IMR-90 (cell line): ENCODE measurements around the gene CRYGN. TPM values are rescaled to one million over a fixed set of nuclear protein-coding genes. Genes with fewer than 3 reads are reported as not detected.

Experiments
- ATAC-seq: fragments of 200-7000 bp; cut with Tn5 transposase; 2 replicates; pipeline ENCODE4 v1.9.1; 2020; ENCODE audit warnings: low read depth, mild to moderate bottlenecking, moderate library complexity
- BruUV-seq: library from RNA; stranded (reverse); fragments of 400-500 nt; replicated peaks from 2 replicates; lab custom pipeline; 2021; lab: Mats Ljungman, UMichigan
- CTCF ChIA-PET: fragments of 300-600 bp; formaldehyde crosslinking; extraction: SDS; loops from one replicate; lab custom pipeline; 2021; ENCODE audit warnings: antibody characterized with exemption; lab: Yijun Ruan, JAX
- POLR2A ChIA-PET: fragments of 300-600 bp; sonication (Branson Sonifier 250); formaldehyde crosslinking; loops from one replicate; lab custom pipeline; 2022; ENCODE audit warnings: antibody characterized with exemption; ENCODE audit not compliant: unreplicated experiment; lab: Charles Lee
- DNase-seq: peaks from one replicate; pipeline ENCODE4 v3.0.0; 2013
- H2AFZ ChIP-seq: replicated peaks from 2 replicates; pipeline ENCODE3; 2013; ENCODE audit warnings: low read length, mild to moderate bottlenecking; ENCODE audit not compliant: poor library complexity
- H2AK5ac ChIP-seq: 2 replicates; pipeline ENCODE4 v1.6.1; 2013; ENCODE audit warnings: low read depth, low read length, inconsistent platforms
- H2AK9ac ChIP-seq: replicated peaks from 2 replicates; pipeline ENCODE3; 2013; ENCODE audit warnings: mild to moderate bottlenecking, low read depth, low read length, moderate library complexity; ENCODE audit not compliant: poor library complexity
- H2BK120ac ChIP-seq: 2 replicates; pipeline ENCODE4 v1.6.1; 2013; ENCODE audit warnings: low read depth, low read length, inconsistent platforms
- H2BK15ac ChIP-seq: 3 replicates; pipeline ENCODE4 v1.6.1; 2013; ENCODE audit warnings: low read depth, low read length, inconsistent platforms
- H2BK20ac ChIP-seq: 2 replicates; pipeline ENCODE4 v1.6.1; 2013; ENCODE audit warnings: low read depth, mild to moderate bottlenecking, inconsistent platforms, low read length, moderate library complexity
- H2BK5ac ChIP-seq: 2 replicates; pipeline ENCODE4 v1.6.1; 2013; ENCODE audit warnings: mild to moderate bottlenecking, low read depth, low read length, inconsistent platforms; ENCODE audit not compliant: poor library complexity, severe bottlenecking
- H3K14ac ChIP-seq: replicated peaks from 2 replicates; pipeline ENCODE4 v1.6.1; 2013; ENCODE audit warnings: low read depth, low read length, inconsistent platforms
- H3K18ac ChIP-seq: 2 replicates; pipeline ENCODE4 v1.6.1; 2013; ENCODE audit warnings: low read depth, low read length, control low read depth
- H3K23ac ChIP-seq: 2 replicates; pipeline ENCODE4 v1.6.1; 2013; ENCODE audit warnings: low read depth, low read length, inconsistent platforms
- H3K27ac ChIP-seq: 2 replicates; pipeline ENCODE4 v1.5.1; 2013; ENCODE audit warnings: mild to moderate bottlenecking, control low read depth, low read length; ENCODE audit not compliant: insufficient read depth
- H3K27me3 ChIP-seq: 2 replicates; pipeline ENCODE4 v1.6.1; 2013; ENCODE audit warnings: low read length; ENCODE audit not compliant: control insufficient read depth, insufficient read depth
- H3K36me3 ChIP-seq: 2 replicates; pipeline ENCODE4 v1.6.1; 2013; ENCODE audit warnings: low read length, mixed read lengths; ENCODE audit not compliant: control insufficient read depth, insufficient read depth
- H3K4ac ChIP-seq: 2 replicates; pipeline ENCODE4 v1.6.1; 2013; ENCODE audit warnings: low read depth, low read length, inconsistent platforms
- H3K4me1 ChIP-seq: 2 replicates; pipeline ENCODE4 v1.6.1; 2013; ENCODE audit warnings: low read length, mixed read lengths; ENCODE audit not compliant: control insufficient read depth, insufficient read depth
- H3K4me2 ChIP-seq: 2 replicates; pipeline ENCODE4 v1.6.1; 2013; ENCODE audit warnings: low read depth, mild to moderate bottlenecking, control low read depth, low read length, moderate library complexity
- H3K4me3 ChIP-seq: 2 replicates; pipeline ENCODE4 v1.5.1; 2013; ENCODE audit warnings: low read depth, mild to moderate bottlenecking, control low read depth, low read length, moderate library complexity; ENCODE audit not compliant: insufficient read depth
- H3K56ac ChIP-seq: 2 replicates; pipeline ENCODE4 v1.6.1; 2013; ENCODE audit warnings: low read length, inconsistent platforms; ENCODE audit not compliant: insufficient read depth; ENCODE audit errors: extremely low read depth
- H3K79me1 ChIP-seq, 2 experiments: 2 replicates each; pipeline ENCODE4 v1.6.1; 2013; ENCODE audit warnings: low read length in 2 of 2, inconsistent platforms in 1 of 2, low read depth in 1 of 2
- H3K9ac ChIP-seq: 2 replicates; pipeline ENCODE4 v1.6.1; 2013; ENCODE audit warnings: low read depth, low read length, control low read depth
- H3K9me1 ChIP-seq: 2 replicates; pipeline ENCODE4 v1.6.1; 2013; ENCODE audit warnings: low read length, inconsistent platforms; ENCODE audit not compliant: insufficient read depth
- H3K9me3 ChIP-seq: 2 replicates; pipeline ENCODE4 v1.6.1; 2013; ENCODE audit warnings: low read length; ENCODE audit not compliant: control insufficient read depth, insufficient read depth
- H4K20me1 ChIP-seq: 2 replicates; pipeline ENCODE4 v1.6.1; 2013; ENCODE audit warnings: low read length, inconsistent platforms; ENCODE audit not compliant: insufficient read depth
- H4K5ac ChIP-seq: 2 replicates; pipeline ENCODE4 v1.6.1; 2013; ENCODE audit warnings: mild to moderate bottlenecking, low read depth, low read length, control low read depth
- H4K8ac ChIP-seq, 2 experiments: 2 replicates each; pipeline ENCODE4 v1.6.1; 2013; ENCODE audit warnings: low read depth in 2 of 2, low read length in 2 of 2, control low read depth in 1 of 2, inconsistent platforms in 1 of 2
- H4K91ac ChIP-seq: 2 replicates; pipeline ENCODE4 v1.6.1; 2013; ENCODE audit warnings: low read depth, low read length, inconsistent platforms; ENCODE audit not compliant: insufficient read depth
- CEBPB ChIP-seq: IDR thresholded peaks from 2 replicates; pipeline ENCODE4 v1.6.1; 2012; ENCODE audit warnings: low read depth, low read length, improper control_type of control experiment
- CHD1 ChIP-seq: IDR thresholded peaks from 2 replicates; pipeline ENCODE4 v1.6.1; 2012; ENCODE audit warnings: low read depth, low read length, improper control_type of control experiment
- CTCF ChIP-seq: conservative IDR thresholded peaks from 2 replicates; pipeline ENCODE4 v1.5.1; 2012; ENCODE audit warnings: mild to moderate bottlenecking, low read depth, low read length, improper control_type of control experiment
- ELK1 ChIP-seq: fragments of 150-350 bp; IDR thresholded peaks from 2 replicates; pipeline ENCODE4 v1.6.1; 2016; ENCODE audit warnings: low read depth, mild to moderate bottlenecking, low read length, moderate library complexity, borderline replicate concordance
- FOS ChIP-seq: fragments of 150-350 bp; IDR thresholded peaks from 2 replicates; pipeline ENCODE4 v1.6.1; 2016; ENCODE audit warnings: low read depth, low read length
- MAFK ChIP-seq: IDR thresholded peaks from 2 replicates; pipeline ENCODE4 v1.6.1; 2012; ENCODE audit warnings: low read depth, low read length, improper control_type of control experiment
- MAZ ChIP-seq: IDR thresholded peaks from 2 replicates; pipeline ENCODE4 v1.6.1; 2012; ENCODE audit warnings: low read depth, mild to moderate bottlenecking, low read length, improper control_type of control experiment, moderate library complexity, borderline replicate concordance
- MXI1 ChIP-seq: IDR thresholded peaks from 2 replicates; pipeline ENCODE4 v1.6.1; 2012; ENCODE audit warnings: low read depth, mild to moderate bottlenecking, low read length, moderate library complexity, borderline replicate concordance
- NFE2L2 ChIP-seq: fragments of 150-350 bp; IDR thresholded peaks from 2 replicates; pipeline ENCODE4 v1.6.1; 2016; ENCODE audit warnings: low read depth, mild to moderate bottlenecking, low read length
- POLR2A ChIP-seq: IDR thresholded peaks from 2 replicates; pipeline ENCODE4 v1.6.1; 2012; ENCODE audit warnings: mild to moderate bottlenecking, low read depth, low read length
- RAD21 ChIP-seq: IDR thresholded peaks from 2 replicates; pipeline ENCODE4 v1.6.1; 2012; ENCODE audit warnings: low read length, improper control_type of control experiment
- RCOR1 ChIP-seq: IDR thresholded peaks from 2 replicates; pipeline ENCODE4 v1.6.1; 2012; ENCODE audit warnings: mild to moderate bottlenecking, low read length, improper control_type of control experiment; ENCODE audit not compliant: insufficient replicate concordance
- RFX5 ChIP-seq: IDR thresholded peaks from 2 replicates; pipeline ENCODE4 v1.8.0; 2012; ENCODE audit warnings: low read depth, mild to moderate bottlenecking, low read length, moderate library complexity
- SMC3 ChIP-seq: fragments of 150-350 bp; IDR thresholded peaks from 2 replicates; pipeline ENCODE4 v1.6.1; 2016; ENCODE audit warnings: low read depth, mild to moderate bottlenecking, antibody characterized with exemption, low read length, moderate library complexity
- USF2 ChIP-seq: fragments of 150-350 bp; IDR thresholded peaks from 2 replicates; pipeline ENCODE4 v1.6.1; 2017; ENCODE audit warnings: mild to moderate bottlenecking, antibody characterized with exemption, low read length, low read depth
- WGBS, 2 experiments: methylation state at CpG; one replicate each; pipeline versions ENCODE4 v1.1.5 to v1.1.7; 2013; ENCODE audit warnings: missing lambda C conversion rate in 2 of 2; ENCODE audit not compliant: insufficient read length in 1 of 2; ENCODE audit errors: extremely low coverage in 2 of 2; 5-methylcytosine and 5-hydroxymethylcytosine counted together
- dilution Hi-C: fragments of 300-500 bp; cut with HindIII; formaldehyde crosslinking; loops from one replicate; pipeline ENCODE4 v1.14.3; 2018; ENCODE audit warnings: low sequenced_read_pairs; ENCODE audit not compliant: unreplicated experiment
- in situ Hi-C: fragments of 300-500 bp; cut with MboI; formaldehyde crosslinking; loops from 3 replicates; pipeline ENCODE4 v1.14.3; 2019; ENCODE audit warnings: low sequenced_read_pairs, inconsistent platforms, mixed read lengths
- intact Hi-C: fragments of 100-400 bp; cut with micrococcal nuclease; formaldehyde crosslinking; loops from 2 replicates; pipeline ENCODE4 v1.10.0; 2022
- polyA plus RNA-seq, 3 experiments: library from polyadenylated mRNA; depleted of rRNA; stranded (reverse); fragments of >200 nt; gene quantifications; 2 replicates each; pipeline ENCODE4 v1.2.3, GENCODE V29; 2012; ENCODE audit warnings: low replicate concordance in 1 of 3
- total RNA-seq: library from RNA; depleted of rRNA; stranded (reverse); fragments of >200 nt; gene quantifications from 2 replicates; pipeline ENCODE4 v1.2.3, GENCODE V29; 2012

Gene CRYGN
- total and polyA plus RNA-seq, 2 of the 4 experiments (the other 2 are of a cell fraction), result not detected

GRCh38 chr7:151436446-151437158 is 3.3 kb downstream of the CRYGN start:
- intact Hi-C loops (no loop called here), dilution Hi-C loops (no loop called here), in situ Hi-C loops (no loop called here)
- Histone ChIP-seq H3K4me1 (peaks cover 6% of the 10 kb centered on the region; the same call in 1 of the 2 replicates), H3K23ac (no peak overlapping the region), H3K56ac (no peak overlapping the region), H3K9me1 (no peaks in the 10 kb centered on the region), H2AK9ac (no peak overlapping the region), H4K5ac (no peak overlapping the region), H2AFZ (no peak overlapping the region), H3K14ac (no peak overlapping the region), H3K27ac (no peak overlapping the region), H4K20me1 (no peaks in the 10 kb centered on the region), H3K4me2 (no peak overlapping the region), H3K4ac (no peak overlapping the region), H3K4me3 (no peak overlapping the region), H3K9ac (no peak overlapping the region), H2BK15ac (no peak overlapping the region), H3K18ac (no peak overlapping the region), H2BK120ac (no peak overlapping the region), H2BK20ac (no peak overlapping the region), H2AK5ac (no peak overlapping the region), H3K9me3 (no peaks in the 10 kb centered on the region), H3K27me3 (peaks cover 14% of the 10 kb centered on the region), H4K91ac (no peak overlapping the region), H2BK5ac (no peak overlapping the region), H3K36me3 (no peaks in the 10 kb centered on the region), H4K8ac (no peak overlapping the region), H3K79me1 (no peaks in the 10 kb centered on the region)
- no TSS peak for BruUV-seq
- peak; percentile 70 for ATAC-seq
- ChIA-PET POLR2A (interaction anchor here (0.5 kb wide), 1 partner anchor 16 kb away, joined by 12 read pairs; no protein-coding TSS in a partner anchor), CTCF (interaction anchor here (1.3 kb wide), 1 partner anchor 68 kb away, joined by 3 read pairs; no protein-coding TSS in a partner anchor)
- no CpG with 5 or more reads among the region's 9 CpGs for WGBS, 2 experiments
- DNase-seq, result peak; percentile 4
- TF ChIP-seq POLR2A (no peak), USF2 (no peak), MAFK (no peak), MXI1 (no peak), RFX5 (no peak), CTCF (no peak), ELK1 (no peak), CEBPB (no peak), FOS (no peak), RAD21 (no peak), SMC3 (no peak), MAZ (no peak), CHD1 (no peak), NFE2L2 (no peak), RCOR1 (no peak)
